ENCODE measurements around the gene AQP4.

AQP4 gene

GRCh38 chr18:26804519-26804918 lies 61.0 kb downstream of the AQP4 start:
- no peaks in the 10 kb centered on the region for H3K79me2 ChIP-seq (ENCODE audit: control insufficient read depth, insufficient read depth, low read length, poor library complexity)
- no peak overlapping the region for H2AK5ac ChIP-seq (ENCODE audit: low read length)
- no peaks in the 10 kb centered on the region for H3K9me3 ChIP-seq (ENCODE audit: insufficient read depth, low read depth, low read length)
- H3K18ac ChIP-seq (ENCODE audit: low read length): no peak overlapping the region
- no peak overlapping the region for H3K4me2 ChIP-seq (ENCODE audit: low read length)
- H4K91ac ChIP-seq (ENCODE audit: low read depth, low read length): no peak overlapping the region
- no peaks in the 10 kb centered on the region for H3K79me1 ChIP-seq (ENCODE audit: low read length)
- H3K9ac ChIP-seq (ENCODE audit: low read length): no peak overlapping the region
- H3K36me3 ChIP-seq (ENCODE audit: control insufficient read depth in 1 of 2, insufficient read depth in 2 of 2, low read length in 2 of 2): no peaks in the 10 kb centered on the region
- H2BK12ac ChIP-seq (ENCODE audit: low read length): no peak overlapping the region
- H3K4me3 ChIP-seq (ENCODE audit: low read depth, low read length): no peak overlapping the region
- H2AFZ ChIP-seq (ENCODE audit: insufficient read depth, low read length, poor library complexity): no peak overlapping the region
- H3K27ac ChIP-seq (ENCODE audit: low read depth, low read length): no peak overlapping the region
- H2BK5ac ChIP-seq (ENCODE audit: low read depth, low read length, poor library complexity): no peak overlapping the region
- H4K12ac ChIP-seq (ENCODE audit: low read depth, low read length): no peak overlapping the region
- no peak overlapping the region for H3K23ac ChIP-seq (ENCODE audit: low read length)
- no peaks in the 10 kb centered on the region for H3K27me3 ChIP-seq (ENCODE audit: insufficient read depth, low read length)
- H2BK120ac ChIP-seq (ENCODE audit: insufficient read depth, low read length, poor library complexity): no peak overlapping the region
- no CpG with 5 or more reads among the region's 1 CpG for WGBS (ENCODE audit: extremely low coverage, insufficient coverage, insufficient read length)
- H4K8ac ChIP-seq (ENCODE audit: low read depth, low read length): no peak overlapping the region
- H3K4me1 ChIP-seq (ENCODE audit: control insufficient read depth in 1 of 2, insufficient read depth in 2 of 2, low read length in 2 of 2): no peaks in the 10 kb centered on the region
- no peak overlapping the region for H3K4ac ChIP-seq (ENCODE audit: low read depth, low read length)
- no peak for DNase-seq
- H3K14ac ChIP-seq (ENCODE audit: low read length): no peak overlapping the region

- Histone ChIP-seq H3K23ac (ENCODE audit: low read length) (no peak overlapping the region), H3K36me3 (ENCODE audit: control insufficient read depth in 1 of 2, insufficient read depth in 2 of 2, low read length in 2 of 2) (no peaks in the 10 kb centered on the region), H2AK5ac (ENCODE audit: low read length) (no peak overlapping the region)
Observed at GRCh38 chr18:26803643-26804042, 61.9 kb downstream of the AQP4 start.

GRCh38 chr18:26802330-26803200 lies 62.9 kb downstream of the AQP4 start:
- no peaks in the 10 kb centered on the region for H3K79me1 ChIP-seq (ENCODE audit: low read length)
- H3K9ac ChIP-seq (ENCODE audit: low read length): no peak overlapping the region
- no peak overlapping the region for H2BK120ac ChIP-seq (ENCODE audit: insufficient read depth, low read length, poor library complexity)
- H3K14ac ChIP-seq (ENCODE audit: low read length): no peak overlapping the region
- H2AK5ac ChIP-seq (ENCODE audit: low read length): no peak overlapping the region
- H3K23ac ChIP-seq (ENCODE audit: low read length): no peak overlapping the region
- no peaks in the 10 kb centered on the region for H3K9me3 ChIP-seq (ENCODE audit: insufficient read depth, low read depth, low read length)
- H4K12ac ChIP-seq (ENCODE audit: low read depth, low read length): no peak overlapping the region
- H2AFZ ChIP-seq (ENCODE audit: insufficient read depth, low read length, poor library complexity): no peak overlapping the region
- no peaks in the 10 kb centered on the region for H3K36me3 ChIP-seq (ENCODE audit: control insufficient read depth in 1 of 2, insufficient read depth in 2 of 2, low read length in 2 of 2)
- no peak overlapping the region for H4K91ac ChIP-seq (ENCODE audit: low read depth, low read length)
- H3K4ac ChIP-seq (ENCODE audit: low read depth, low read length): no peak overlapping the region
- no CpG with 5 or more reads among the region's 4 CpGs for WGBS (ENCODE audit: extremely low coverage, insufficient coverage, insufficient read length)
- H2BK12ac ChIP-seq (ENCODE audit: low read length): no peak overlapping the region
- H3K27ac ChIP-seq (ENCODE audit: low read depth, low read length): no peak overlapping the region
- H3K27me3 ChIP-seq (ENCODE audit: insufficient read depth, low read length): no peaks in the 10 kb centered on the region
- H3K18ac ChIP-seq (ENCODE audit: low read length): no peak overlapping the region
- H3K4me1 ChIP-seq (ENCODE audit: control insufficient read depth in 1 of 2, insufficient read depth in 2 of 2, low read length in 2 of 2): no peaks in the 10 kb centered on the region
- no peaks in the 10 kb centered on the region for H3K79me2 ChIP-seq (ENCODE audit: control insufficient read depth, insufficient read depth, low read length, poor library complexity)
- H2BK5ac ChIP-seq (ENCODE audit: low read depth, low read length, poor library complexity): no peak overlapping the region
- no peak overlapping the region for H3K4me2 ChIP-seq (ENCODE audit: low read length)
- no peak overlapping the region for H4K8ac ChIP-seq (ENCODE audit: low read depth, low read length)
- H3K4me3 ChIP-seq (ENCODE audit: low read depth, low read length): no peak overlapping the region
- DNase-seq: no peak

More at GRCh38 chr18:26803643-26804042, 61.9 kb downstream of the AQP4 start:
- no peak overlapping the region for H3K4me2 ChIP-seq (ENCODE audit: low read length)
- H4K8ac ChIP-seq (ENCODE audit: low read depth, low read length): no peak overlapping the region
- no peak overlapping the region for H3K18ac ChIP-seq (ENCODE audit: low read length)
- no peaks in the 10 kb centered on the region for H3K27me3 ChIP-seq (ENCODE audit: insufficient read depth, low read length)
- H3K79me1 ChIP-seq (ENCODE audit: low read length): no peaks in the 10 kb centered on the region
- H3K27ac ChIP-seq (ENCODE audit: low read depth, low read length): no peak overlapping the region
- no peak overlapping the region for H2BK12ac ChIP-seq (ENCODE audit: low read length)
- H3K4ac ChIP-seq (ENCODE audit: low read depth, low read length): no peak overlapping the region
- no peak overlapping the region for H2AFZ ChIP-seq (ENCODE audit: insufficient read depth, low read length, poor library complexity)
- H4K12ac ChIP-seq (ENCODE audit: low read depth, low read length): no peak overlapping the region
- H3K4me1 ChIP-seq (ENCODE audit: control insufficient read depth in 1 of 2, insufficient read depth in 2 of 2, low read length in 2 of 2): no peaks in the 10 kb centered on the region
- no peaks in the 10 kb centered on the region for H3K9me3 ChIP-seq (ENCODE audit: insufficient read depth, low read depth, low read length)
- no peak overlapping the region for H3K4me3 ChIP-seq (ENCODE audit: low read depth, low read length)
- no peaks in the 10 kb centered on the region for H3K79me2 ChIP-seq (ENCODE audit: control insufficient read depth, insufficient read depth, low read length, poor library complexity)
- DNase-seq: no peak
- H2BK120ac ChIP-seq (ENCODE audit: insufficient read depth, low read length, poor library complexity): no peak overlapping the region
- no peak overlapping the region for H2BK5ac ChIP-seq (ENCODE audit: low read depth, low read length, poor library complexity)
- no peak overlapping the region for H3K14ac ChIP-seq (ENCODE audit: low read length)
- no peak overlapping the region for H3K9ac ChIP-seq (ENCODE audit: low read length)
- no peak overlapping the region for H4K91ac ChIP-seq (ENCODE audit: low read depth, low read length)
